Upper lobe of left lung (tissue), 6 donors: ENCODE data around the gene POLA1. TPM values are rescaled to one million over a fixed set of nuclear protein-coding genes. Genes with fewer than 3 reads are reported as not detected.

Experiments used
- ATAC-seq, 2 donors: fragments of 200-7000 bp; cut with Tn5 transposase; one replicate each; pipeline ENCODE4 v1.9.1; 2022; ENCODE audit warnings: mild to moderate bottlenecking in 2 of 2, moderate library complexity in 2 of 2; ENCODE audit not compliant: low FRiP score in 2 of 2
- DNase-seq, 2 donors: peaks; one replicate each; pipeline ENCODE4 v3.0.0-alpha.2; 2019 to 2020
- H3K27ac ChIP-seq, 4 donors: fragments of 200-600 bp; sonication (generic); one replicate each; pipeline ENCODE4 v1.5.1; 2016 to 2019
- H3K27me3 ChIP-seq, 4 donors: fragments of 200-600 bp; sonication (generic); one replicate each; pipeline ENCODE4 v1.5.1; 2017 to 2019
- H3K36me3 ChIP-seq, 4 donors: fragments of 200-600 bp; sonication (generic); one replicate each; pipeline ENCODE4 v1.5.1; 2016 to 2019
- H3K4me1 ChIP-seq, 4 donors: fragments of 200-600 bp; sonication (generic); one replicate each; pipeline ENCODE4 v1.5.1; 2018 to 2019
- H3K4me3 ChIP-seq, 4 donors: fragments of 200-600 bp; sonication (generic); one replicate each; pipeline ENCODE4 v1.5.1; 2017 to 2019; ENCODE audit warnings: mild to moderate bottlenecking in 2 of 4, moderate library complexity in 1 of 4
- H3K9me3 ChIP-seq, 4 donors: fragments of 200-600 bp; sonication (generic); one replicate each; pipeline ENCODE4 v1.5.1; 2018 to 2019
- EP300 ChIP-seq, 4 donors: sonication (generic); formaldehyde crosslinking; IDR thresholded peaks; one replicate each; pipeline ENCODE4 v1.5.1; 2017; ENCODE audit warnings: antibody characterized with exemption in 4 of 4, control low read depth in 2 of 4
- POLR2A ChIP-seq, 4 donors: fragments of 450-650 bp; IDR thresholded peaks; one replicate each; pipeline ENCODE4 v1.5.1; 2016 to 2017; ENCODE audit warnings: antibody characterized with exemption in 4 of 4, mild to moderate bottlenecking in 2 of 4
- POLR2AphosphoS5 ChIP-seq, 2 donors: sonication (generic); formaldehyde crosslinking; IDR thresholded peaks; one replicate each; pipeline ENCODE4 v1.5.1; 2017; ENCODE audit warnings: antibody characterized with exemption in 2 of 2
- WGBS, 2 donors: methylation state at CpG; one replicate each; pipeline ENCODE4 v1.1.5; 2017 to 2018; 5-methylcytosine and 5-hydroxymethylcytosine counted together
- total RNA-seq, 6 donors: library from RNA; depleted of rRNA in 4 of 6; stranded (reverse); fragments of >200 nt in 4 of 6; gene quantifications; one replicate each; pipeline versions ENCODE4 v1.1.0 to v1.2.1, GENCODE V29; 2016 to 2021
- TF ChIP-seq, protein P1 (sequence below), 6 experiments: fragments of 450-650 bp in 4 of 6; fragments of 200-600 bp in 2 of 6; sonication (generic) in 2 of 6; IDR thresholded peaks; one replicate each; pipeline ENCODE4 v1.5.1; 2016 to 2019; ENCODE audit warnings: antibody characterized with exemption in 6 of 6
- donor health status: DM: no; HTN: no; CAD: no; lungs with moderate emphysema.
- donor health status: DM: no; HTN: yes; CAD: no; lungs with severe emphysema.

POLA1 gene
- total RNA-seq, 6 donors from 2014 or later: 6.3 to 15.7 (median 8.9) TPM

DNA sequence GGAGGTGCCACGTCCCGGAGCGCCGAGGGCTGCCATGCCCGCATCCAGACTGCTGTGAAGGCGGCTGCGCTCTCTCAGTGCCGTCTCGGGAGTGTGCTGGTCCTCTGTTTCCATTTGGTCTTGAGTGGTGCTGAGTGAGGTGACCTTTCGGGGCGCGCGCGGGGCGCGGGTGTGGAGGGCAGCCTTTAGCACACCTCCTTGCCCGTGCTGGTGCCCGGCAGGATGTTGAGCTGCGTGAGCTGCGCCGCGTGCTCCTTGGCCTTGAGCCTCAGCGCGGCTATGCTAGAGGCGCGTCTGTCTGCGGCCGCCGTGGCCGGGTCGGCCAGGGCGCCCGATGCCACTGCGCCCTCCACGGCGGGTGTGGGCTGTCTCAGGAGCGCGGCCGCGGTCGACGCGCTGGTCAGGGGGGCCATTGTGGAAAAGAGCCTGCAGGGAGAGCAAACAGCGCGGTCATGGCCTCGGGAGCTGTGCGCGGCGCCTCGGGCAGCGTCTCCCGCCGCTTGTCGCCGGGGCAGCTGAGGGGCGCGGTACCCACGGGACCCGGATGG is 310.8 kb downstream of the POLA1 start:
- ATAC-seq: no peak
- no peak overlapping the region for H3K27ac ChIP-seq
- no peaks in the 10 kb centered on the region for H3K9me3 ChIP-seq
- 36% methylated on average over 53 of the region's 59 CpGs; no CpG with 5 or more reads in 1 of the 2 donors for WGBS, 2 donors
- DNase-seq: peak in 1 of 2 donors; percentile 63
- peaks cover 10 to 40% (median 13%) of the 10 kb centered on the region in 4 donors for H3K4me1 ChIP-seq
- no peaks in the 10 kb centered on the region for H3K36me3 ChIP-seq
- no peak for TF ChIP-seq POLR2A (IDR thresholded peaks at IDR 0.05)
- TF ChIP-seq EP300 (IDR thresholded peaks at IDR 0.05): no peak
- no peak for TF ChIP-seq POLR2AphosphoS5 (IDR thresholded peaks at IDR 0.05)
- TF ChIP-seq, protein P1, sequence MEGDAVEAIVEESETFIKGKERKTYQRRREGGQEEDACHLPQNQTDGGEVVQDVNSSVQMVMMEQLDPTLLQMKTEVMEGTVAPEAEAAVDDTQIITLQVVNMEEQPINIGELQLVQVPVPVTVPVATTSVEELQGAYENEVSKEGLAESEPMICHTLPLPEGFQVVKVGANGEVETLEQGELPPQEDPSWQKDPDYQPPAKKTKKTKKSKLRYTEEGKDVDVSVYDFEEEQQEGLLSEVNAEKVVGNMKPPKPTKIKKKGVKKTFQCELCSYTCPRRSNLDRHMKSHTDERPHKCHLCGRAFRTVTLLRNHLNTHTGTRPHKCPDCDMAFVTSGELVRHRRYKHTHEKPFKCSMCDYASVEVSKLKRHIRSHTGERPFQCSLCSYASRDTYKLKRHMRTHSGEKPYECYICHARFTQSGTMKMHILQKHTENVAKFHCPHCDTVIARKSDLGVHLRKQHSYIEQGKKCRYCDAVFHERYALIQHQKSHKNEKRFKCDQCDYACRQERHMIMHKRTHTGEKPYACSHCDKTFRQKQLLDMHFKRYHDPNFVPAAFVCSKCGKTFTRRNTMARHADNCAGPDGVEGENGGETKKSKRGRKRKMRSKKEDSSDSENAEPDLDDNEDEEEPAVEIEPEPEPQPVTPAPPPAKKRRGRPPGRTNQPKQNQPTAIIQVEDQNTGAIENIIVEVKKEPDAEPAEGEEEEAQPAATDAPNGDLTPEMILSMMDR (IDR thresholded peaks at IDR 0.05): no peak
- H3K27me3 ChIP-seq: peaks cover 0 to 41% (median 3%) of the 10 kb centered on the region in 4 donors
- H3K4me3 ChIP-seq: peak overlapping the region in 2 of 4 donors; percentile 0 to 12

DNA sequence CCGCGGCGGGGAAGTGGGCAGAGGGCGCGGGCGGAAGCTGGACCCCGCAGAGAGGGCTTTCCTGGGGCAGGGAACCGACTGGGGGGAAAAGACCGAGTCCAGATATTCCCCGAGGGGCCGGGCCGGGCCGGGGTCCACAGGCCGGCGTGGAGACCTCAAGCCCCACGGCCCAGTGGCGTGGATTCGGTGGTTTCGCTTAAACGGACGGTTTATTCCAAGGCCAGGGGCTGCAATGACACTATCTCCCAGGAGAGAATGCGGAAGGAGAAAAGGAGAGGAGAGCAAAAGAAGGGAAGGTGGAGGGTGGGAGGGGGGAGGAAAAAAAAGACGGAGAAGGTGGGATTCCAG is 311.3 kb downstream of the POLA1 start:
- 6 to 40% methylated on average over 12 to 23 of the region's 23 CpGs for WGBS, 2 donors
- Histone ChIP-seq H3K4me3 (peak overlapping the region in 2 of 4 donors; percentile 0 to 12), H3K27ac (no peak overlapping the region), H3K9me3 (no peaks in the 10 kb centered on the region), H3K4me1 (peaks cover 10 to 40% (median 13%) of the 10 kb centered on the region in 4 donors), H3K27me3 (peaks cover 0 to 41% (median 3%) of the 10 kb centered on the region in 4 donors), H3K36me3 (no peaks in the 10 kb centered on the region)
- TF ChIP-seq, protein P1 (IDR thresholded peaks at IDR 0.05): no peak
- DNase-seq: peak in 1 of 2 donors; percentile 45
- no peak for ATAC-seq

DNA sequence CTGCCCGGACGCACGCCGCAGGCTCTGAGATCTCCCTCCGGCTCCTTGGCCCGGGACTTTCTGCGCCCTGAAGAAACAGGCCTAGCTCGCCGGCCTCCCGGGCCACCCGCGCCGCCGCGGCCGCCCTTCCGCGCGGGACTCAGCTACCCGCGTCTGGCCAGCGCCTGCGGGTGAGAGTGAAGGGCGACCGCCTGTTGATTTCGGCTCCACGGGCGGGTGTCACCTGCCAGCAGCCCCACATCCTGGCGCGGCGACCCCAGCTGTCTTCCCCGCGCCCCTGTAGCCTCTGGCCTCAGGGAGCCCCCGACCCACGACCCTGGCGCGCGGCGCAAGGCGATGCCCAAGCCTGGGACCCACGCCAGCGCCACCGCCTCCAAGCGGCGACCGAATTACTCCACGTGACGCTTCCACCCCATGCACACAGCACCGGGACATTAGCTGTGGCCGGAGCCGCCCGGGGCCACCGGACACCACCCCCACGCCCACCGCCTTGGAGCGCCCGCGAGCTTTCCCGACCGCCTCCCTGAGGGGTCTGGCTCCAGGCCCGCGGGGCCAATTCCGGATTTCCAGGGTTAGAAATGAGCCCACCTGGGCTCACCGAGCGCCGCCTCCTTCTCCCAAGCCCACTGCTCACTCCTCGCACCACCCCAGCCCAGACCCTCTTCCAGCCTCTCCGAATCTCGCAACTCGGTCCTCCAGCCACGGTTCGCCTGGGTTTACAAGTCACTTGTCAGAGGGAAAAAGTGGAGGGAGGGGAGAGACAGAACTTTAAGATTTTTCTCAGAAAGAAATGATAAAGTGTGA is 311.9 kb downstream of the POLA1 start:
- peak overlapping the region in 1 of 4 donors; percentile 12 for H3K4me3 ChIP-seq
- H3K36me3 ChIP-seq: no peaks in the 10 kb centered on the region
- peaks cover 10 to 40% (median 13%) of the 10 kb centered on the region in 4 donors for H3K4me1 ChIP-seq
- H3K9me3 ChIP-seq: no peaks in the 10 kb centered on the region
- H3K27me3 ChIP-seq: peaks cover 0 to 41% (median 3%) of the 10 kb centered on the region in 4 donors
- DNase-seq (peak in 1 of 2 donors; percentile 60), ATAC-seq (no peak)
- TF ChIP-seq EP300 (IDR thresholded peaks at IDR 0.05): no peak
- no peak for TF ChIP-seq POLR2A (IDR thresholded peaks at IDR 0.05)
- TF ChIP-seq, protein P1 (IDR thresholded peaks at IDR 0.05): no peak
- no peak for TF ChIP-seq POLR2AphosphoS5 (IDR thresholded peaks at IDR 0.05)
- H3K27ac ChIP-seq: no peak overlapping the region
- WGBS, 2 donors: 20 to 41% methylated on average over 10 to 43 of the region's 72 CpGs

DNA sequence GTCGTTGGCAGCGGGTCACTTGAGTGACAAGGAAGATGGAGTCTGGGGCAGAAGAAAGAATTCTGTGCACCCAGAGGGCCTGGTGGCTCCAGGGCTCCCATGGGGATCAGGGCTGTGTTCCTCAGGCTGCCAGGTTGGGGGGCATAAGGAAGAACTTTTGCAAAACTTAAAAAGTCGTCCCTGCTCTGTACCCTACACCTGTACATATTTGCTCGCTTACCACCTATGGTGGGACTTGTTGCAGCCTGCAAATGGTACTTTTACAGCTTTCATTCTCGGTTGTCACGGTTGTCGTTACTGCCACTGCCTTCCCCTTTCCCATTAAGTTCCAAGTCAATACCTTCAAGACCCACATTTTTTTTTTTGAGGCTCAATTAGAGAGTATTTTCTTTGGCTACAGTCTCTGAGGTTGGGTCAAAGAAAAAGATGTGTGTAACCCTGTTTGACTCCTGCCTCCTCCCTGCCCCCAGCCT is 312.9 kb downstream of the POLA1 start:
- WGBS, 2 donors: 18 to 38% methylated on average over 7 of the region's 7 CpGs
- ATAC-seq: no peak
- no peak overlapping the region for H3K4me3 ChIP-seq

More for the DNA sequence above, 312.9 kb downstream of the POLA1 start:
- Histone ChIP-seq H3K27me3 (peaks cover 0 to 47% (median 3%) of the 10 kb centered on the region in 4 donors), H3K4me1 (peaks cover 10 to 40% (median 13%) of the 10 kb centered on the region in 4 donors), H3K36me3 (no peaks in the 10 kb centered on the region), H3K27ac (no peak overlapping the region), H3K9me3 (no peaks in the 10 kb centered on the region)
- TF ChIP-seq, protein P1 (IDR thresholded peaks at IDR 0.05): no peak
- no peak for TF ChIP-seq POLR2AphosphoS5 (IDR thresholded peaks at IDR 0.05)
- TF ChIP-seq POLR2A (IDR thresholded peaks at IDR 0.05): no peak
- TF ChIP-seq EP300 (IDR thresholded peaks at IDR 0.05): no peak
- no peak for DNase-seq
